Measurements from ENCODE around the gene CALN1. TPM values are rescaled to one million over a fixed set of nuclear protein-coding genes. Genes with fewer than 3 reads are reported as not detected.

Gene CALN1
- total and polyA plus RNA-seq, 2 experiments from 2014 or later, result 0.23 to 0.28 TPM

DNA sequence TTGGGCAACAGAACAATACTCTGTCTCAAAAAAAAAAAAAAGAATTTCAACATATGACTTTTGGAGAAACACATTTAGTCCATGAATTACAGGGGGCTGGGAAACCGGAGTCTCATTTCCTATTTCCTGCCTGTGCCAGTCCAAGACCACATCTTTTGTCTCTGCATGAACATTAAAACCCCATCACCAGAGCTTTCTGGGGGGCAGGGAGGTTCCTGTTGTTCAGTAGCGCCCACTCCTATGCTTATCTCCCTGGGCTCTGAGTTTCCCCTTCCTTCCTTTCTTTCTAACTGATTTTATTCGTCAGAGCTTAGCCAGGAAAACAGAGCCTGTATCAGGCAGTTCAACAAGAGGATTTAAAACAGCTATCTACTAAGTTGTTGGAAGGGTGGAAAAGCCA lies 119.3 kb downstream of the CALN1 start:
- H3K27me3 ChIP-seq, result no peaks in the 10 kb centered on the region
- no peak overlapping the region for H2AFZ ChIP-seq
- H3K79me2 ChIP-seq, result no peaks in the 10 kb centered on the region
- no peaks in the 10 kb centered on the region for H4K20me1 ChIP-seq (ENCODE audit: insufficient read depth, poor library complexity, severe bottlenecking)
- no peak for DNase-seq (ENCODE audit: low spot score)
- 66% methylated on average over 3 of the region's 3 CpGs for WGBS (ENCODE audit: low lambda C conversion rate, missing lambda C conversion rate)
- no peaks in the 10 kb centered on the region for H3K9me2 ChIP-seq (replicated peaks; ENCODE audit: insufficient read depth)
- TF ChIP-seq CTCF (IDR thresholded peaks at IDR 0.05; ENCODE audit: poor library complexity) (no peak), EZH2phosphoT487 (IDR thresholded peaks at IDR 0.05; ENCODE audit: low read depth, severe bottlenecking, unreplicated experiment) (no peak), EZH2 (IDR thresholded peaks at IDR 0.05; ENCODE audit: borderline replicate concordance) (no peak)
- H3K4me1 ChIP-seq (ENCODE audit: insufficient read depth), result no peaks in the 10 kb centered on the region
- H3K27ac ChIP-seq, result no peak overlapping the region
- no peak overlapping the region for H3K4me2 ChIP-seq
- no peak overlapping the region for H3K4me3 ChIP-seq
- no peaks in the 10 kb centered on the region for H3K36me3 ChIP-seq (replicated peaks; ENCODE audit: insufficient read depth, low read depth)
- H3K9me3 ChIP-seq (ENCODE audit: low read depth), result no peaks in the 10 kb centered on the region

GRCh38 chr7:72292118-72292517 lies 120.0 kb downstream of the CALN1 start:
- no peaks in the 10 kb centered on the region for H3K27me3 ChIP-seq
- H3K4me1 ChIP-seq (ENCODE audit: insufficient read depth), result no peaks in the 10 kb centered on the region
- TF ChIP-seq EZH2phosphoT487 (IDR thresholded peaks at IDR 0.05; ENCODE audit: low read depth, severe bottlenecking, unreplicated experiment), result no peak
- no peak for TF ChIP-seq CTCF (IDR thresholded peaks at IDR 0.05; ENCODE audit: poor library complexity)
- TF ChIP-seq EZH2 (IDR thresholded peaks at IDR 0.05; ENCODE audit: borderline replicate concordance), result no peak
- H3K79me2 ChIP-seq, result no peaks in the 10 kb centered on the region
- WGBS (ENCODE audit: low lambda C conversion rate, missing lambda C conversion rate), result 88% methylated on average over 3 of the region's 3 CpGs
- H3K4me2 ChIP-seq, result no peak overlapping the region
- DNase-seq (ENCODE audit: low spot score), result no peak
- no peaks in the 10 kb centered on the region for H3K9me2 ChIP-seq (replicated peaks; ENCODE audit: insufficient read depth)
- H3K36me3 ChIP-seq (replicated peaks; ENCODE audit: insufficient read depth, low read depth), result no peaks in the 10 kb centered on the region
- H2AFZ ChIP-seq, result no peak overlapping the region
- H3K4me3 ChIP-seq, result no peak overlapping the region
- no peaks in the 10 kb centered on the region for H3K9me3 ChIP-seq (ENCODE audit: low read depth)
- H3K27ac ChIP-seq, result no peak overlapping the region
- H4K20me1 ChIP-seq (ENCODE audit: insufficient read depth, poor library complexity, severe bottlenecking), result no peaks in the 10 kb centered on the region

DNA sequence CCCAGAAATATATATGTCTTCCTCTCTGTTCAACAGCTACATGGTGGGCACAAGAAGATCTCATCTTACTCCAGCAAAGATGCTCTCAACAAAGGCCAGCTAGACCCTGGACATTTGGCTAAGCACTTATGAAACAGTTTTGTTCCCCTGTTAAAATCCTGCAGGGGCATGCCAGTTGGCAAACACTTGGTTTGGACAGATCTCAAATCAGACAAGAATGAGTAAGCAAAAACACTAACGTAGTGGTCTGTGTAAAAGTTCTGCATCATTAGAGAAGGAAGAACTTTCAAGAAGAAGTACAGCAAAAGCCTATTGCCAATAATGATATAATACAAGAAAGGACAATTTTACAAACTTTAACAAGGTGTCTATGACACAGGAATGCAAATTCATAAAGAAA lies 125.6 kb downstream of the CALN1 start:
- no peak overlapping the region for H2AFZ ChIP-seq
- no peaks in the 10 kb centered on the region for H4K20me1 ChIP-seq (ENCODE audit: insufficient read depth, poor library complexity, severe bottlenecking)
- H3K9me2 ChIP-seq (replicated peaks; ENCODE audit: insufficient read depth), result no peaks in the 10 kb centered on the region

More for the DNA sequence above, 125.6 kb downstream of the CALN1 start:
- no peak overlapping the region for H3K27ac ChIP-seq
- no peaks in the 10 kb centered on the region for H3K27me3 ChIP-seq
- DNase-seq (ENCODE audit: low spot score), result no peak
- WGBS (ENCODE audit: low lambda C conversion rate, missing lambda C conversion rate), result 54% methylated on average over 1 of the region's 1 CpG
- no peak overlapping the region for H3K4me3 ChIP-seq
- no peaks in the 10 kb centered on the region for H3K9me3 ChIP-seq (ENCODE audit: low read depth)
- H3K36me3 ChIP-seq (replicated peaks; ENCODE audit: insufficient read depth, low read depth), result no peaks in the 10 kb centered on the region
- H3K4me1 ChIP-seq (ENCODE audit: insufficient read depth), result no peaks in the 10 kb centered on the region
- H3K4me2 ChIP-seq, result no peak overlapping the region
- TF ChIP-seq CTCF (IDR thresholded peaks at IDR 0.05; ENCODE audit: poor library complexity), result no peak
- no peak for TF ChIP-seq EZH2 (IDR thresholded peaks at IDR 0.05; ENCODE audit: borderline replicate concordance)
- TF ChIP-seq EZH2phosphoT487 (IDR thresholded peaks at IDR 0.05; ENCODE audit: low read depth, severe bottlenecking, unreplicated experiment), result no peak
- no peaks in the 10 kb centered on the region for H3K79me2 ChIP-seq
